Renal pelvis (tissue), 4 donors: ENCODE results near the gene GLP2R. TPM values are rescaled to one million over a fixed set of nuclear protein-coding genes. Genes with fewer than 3 reads are reported as not detected.

Source experiments
- DNase-seq: peaks from one replicate; pipeline ENCODE4 v3.0.0-alpha.2; 2013
- polyA plus RNA-seq, 3 donors: library from polyadenylated mRNA; unstranded; fragments of 120-200 nt; gene quantifications; one replicate each; pipeline ENCODE4 v1.2.1, GENCODE V29; 2013; ENCODE audit not compliant: insufficient read length in 3 of 3

Gene GLP2R
- polyA plus RNA-seq, 3 donors: not detected

DNA sequence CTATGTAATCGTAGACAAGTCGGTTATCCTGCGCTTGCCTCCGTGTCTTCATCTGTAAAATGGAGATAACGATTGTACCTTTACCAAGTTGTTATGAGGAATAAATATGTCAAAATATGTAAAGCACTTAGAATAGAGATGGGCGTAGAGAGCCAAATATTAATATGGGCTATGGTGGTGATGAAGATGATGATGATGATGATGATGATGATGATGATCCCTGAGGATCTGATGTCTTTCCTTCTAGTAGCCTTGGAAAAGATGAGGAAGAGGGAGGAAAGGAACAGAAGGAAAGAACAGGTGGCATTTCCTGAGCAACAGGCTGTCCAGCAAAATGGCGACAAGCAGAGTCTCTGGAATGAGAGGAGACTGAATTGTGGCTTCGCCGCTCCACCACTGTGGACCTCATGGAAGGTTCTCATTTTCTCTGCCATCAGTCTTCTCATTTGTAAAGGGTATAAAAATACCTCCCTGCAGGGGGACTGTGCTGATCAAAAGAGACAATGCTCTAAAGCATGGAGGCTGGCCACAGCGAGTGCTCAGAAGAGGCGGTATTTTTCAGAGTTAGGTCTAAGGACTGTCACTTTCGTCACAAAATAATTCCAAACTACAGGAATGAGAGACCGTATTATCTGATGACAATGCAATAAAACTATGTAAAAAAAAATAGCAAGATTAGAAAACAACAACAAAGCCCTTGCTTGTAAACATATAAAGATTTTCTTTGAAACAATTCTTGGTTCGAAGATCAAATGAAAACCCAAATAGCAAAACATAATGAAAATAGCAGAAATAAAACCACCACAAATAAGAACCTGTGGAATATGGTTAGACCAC, 96.5 kb downstream of the GLP2R start:
- no peak for DNase-seq

GRCh38 chr17:9924735-9925191, 99.0 kb downstream of the GLP2R start:
- DNase-seq: peak; percentile 87

DNA sequence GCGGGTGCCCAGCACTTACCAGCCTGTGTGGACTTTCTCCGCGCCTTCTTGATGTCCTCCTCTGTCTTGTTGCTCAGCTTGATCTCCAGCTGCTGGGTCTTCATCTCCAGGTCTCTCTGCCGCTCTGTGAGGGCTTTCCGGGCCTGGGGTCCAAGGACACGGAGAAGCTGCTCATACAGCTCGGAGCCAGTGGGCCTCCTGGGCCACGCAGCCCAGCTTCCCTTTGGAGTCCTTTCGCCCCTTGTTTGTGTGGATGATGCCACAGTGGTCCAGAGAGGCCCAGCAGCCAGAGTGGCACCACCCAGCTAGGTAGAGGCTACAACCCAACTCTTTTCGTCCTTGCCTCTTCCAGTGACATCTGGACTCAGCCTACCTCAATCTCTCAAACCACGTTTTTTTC, 99.7 kb downstream of the GLP2R start:
- DNase-seq: no peak

GRCh38 chr17:9926150-9926804, 100.6 kb downstream of the GLP2R start:
- no peak for DNase-seq

DNA sequence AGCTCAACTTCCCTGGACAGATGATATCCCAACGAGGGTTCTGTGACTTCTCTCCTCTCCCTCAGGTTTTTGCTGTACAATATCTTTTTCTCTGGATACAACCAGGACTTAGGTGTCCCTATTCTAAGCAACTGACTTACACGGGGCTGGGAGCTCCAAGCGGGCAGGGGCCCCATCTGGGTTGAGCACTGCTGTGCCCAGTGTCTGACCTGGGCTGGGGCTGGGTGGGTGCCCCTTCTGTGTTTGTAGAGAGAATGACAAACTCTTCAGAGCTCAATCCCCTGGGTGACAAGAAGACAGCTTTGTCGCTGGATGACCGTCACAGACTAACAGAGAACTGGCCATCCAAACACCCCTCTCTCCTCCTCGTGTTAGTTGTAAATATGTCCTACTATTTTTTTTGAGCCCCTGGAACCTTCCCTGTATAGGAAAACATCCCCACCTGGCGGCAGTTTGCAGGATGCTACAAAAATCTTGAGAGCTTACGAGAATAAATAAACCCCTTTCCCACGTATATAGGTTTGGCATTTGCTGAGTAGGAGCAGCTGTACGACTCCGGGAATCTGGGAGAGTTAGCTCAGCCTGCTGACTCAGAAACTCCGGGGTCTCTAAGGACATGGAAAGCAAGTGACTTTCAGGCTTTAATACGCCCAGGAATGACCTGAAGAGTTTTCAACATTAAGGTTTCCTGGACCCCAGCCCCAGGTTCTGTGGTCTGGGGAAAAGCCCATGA, 103.0 kb downstream of the GLP2R start:
- DNase-seq: peak; percentile 76

DNA sequence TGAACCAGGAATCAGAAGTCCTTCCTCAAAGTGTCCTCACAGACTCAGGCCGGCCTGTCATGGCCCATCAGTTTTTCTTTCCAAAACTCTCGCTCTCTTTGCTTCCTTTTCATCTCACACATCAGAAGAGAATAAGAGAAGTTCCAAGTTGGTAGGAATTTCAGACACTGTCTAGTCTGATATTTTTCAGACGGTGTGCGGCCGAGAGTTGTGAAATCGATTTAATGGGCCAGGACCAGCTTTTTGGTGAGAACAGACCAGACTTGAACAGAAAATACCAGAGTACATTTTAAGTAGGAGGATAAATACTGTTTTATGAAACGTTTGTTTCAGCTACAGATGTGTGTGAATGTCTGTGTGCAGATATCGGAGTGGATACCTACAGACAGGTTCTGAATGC, 104.1 kb downstream of the GLP2R start:
- DNase-seq: no peak

DNA sequence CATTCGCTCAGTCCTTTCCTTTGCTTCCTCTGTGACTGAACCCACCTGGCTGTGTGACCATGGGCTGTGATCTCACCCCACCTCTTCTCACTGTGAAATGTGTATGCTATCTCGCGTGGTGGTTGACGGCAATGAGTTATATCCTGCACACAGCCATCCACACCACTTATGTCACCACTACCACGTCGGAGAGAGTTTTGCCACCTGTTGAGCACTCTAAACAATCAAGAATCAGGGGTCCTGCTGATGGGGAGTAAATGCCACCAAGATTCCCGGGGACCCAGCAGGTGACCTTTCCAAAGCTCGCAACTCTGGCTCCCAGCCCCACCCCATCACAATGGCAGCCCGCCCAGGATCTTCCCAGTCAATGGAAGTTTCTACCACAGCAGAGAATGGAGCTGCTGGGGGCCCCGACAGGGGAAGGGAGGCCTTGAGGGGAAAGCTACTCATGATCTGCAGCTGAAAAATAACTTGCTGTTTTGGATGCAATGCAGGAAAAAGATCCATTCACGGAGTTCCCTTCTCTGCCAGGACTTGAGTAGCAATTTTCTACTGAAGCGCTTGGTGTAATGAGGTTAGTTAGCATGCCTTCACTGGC, 105.5 kb downstream of the GLP2R start:
- DNase-seq: no peak

DNA sequence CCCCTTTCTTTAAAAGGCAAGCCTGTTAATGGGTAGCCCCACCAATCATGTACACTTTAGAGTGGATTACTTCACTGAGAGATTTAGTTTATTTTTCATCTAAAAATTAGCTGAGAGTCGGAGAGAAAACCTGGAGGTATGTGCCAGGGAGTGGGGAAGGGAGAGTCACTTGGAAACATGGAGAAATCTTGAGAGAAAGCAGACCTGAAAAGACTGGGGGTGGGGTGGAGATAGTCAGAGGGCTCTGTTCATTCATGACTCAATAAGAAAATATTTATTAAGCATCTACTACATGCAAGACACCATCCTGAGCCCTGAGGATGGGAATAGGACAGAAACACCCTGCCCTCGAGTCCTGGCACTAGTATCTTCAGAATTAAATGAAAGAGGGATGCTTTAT, 106.8 kb downstream of the GLP2R start:
- DNase-seq: no peak

DNA sequence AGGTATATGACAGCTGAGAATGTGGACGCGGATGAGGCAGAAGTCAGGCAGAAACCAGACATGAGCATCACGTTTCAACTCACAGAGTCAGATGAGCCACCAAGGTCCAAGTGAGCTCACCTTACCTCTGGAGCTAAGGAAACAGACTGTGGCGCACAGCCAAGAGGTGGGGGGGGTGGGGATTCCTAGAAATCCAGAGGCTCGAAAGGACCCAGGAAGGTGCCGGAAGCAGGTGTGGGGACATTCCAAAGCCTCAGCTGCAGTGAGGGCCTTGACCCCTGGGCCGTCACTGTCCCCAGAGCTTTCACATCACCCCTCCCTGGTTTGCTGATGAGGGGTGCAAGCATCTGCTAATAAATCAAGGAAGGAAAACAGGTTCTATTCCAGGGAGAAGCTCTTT, 108.6 kb downstream of the GLP2R start:
- DNase-seq: no peak

- no peak for DNase-seq
These were observed 109.7 kb downstream of the GLP2R start for GRCh38 chr17:9935408-9935807.

DNA sequence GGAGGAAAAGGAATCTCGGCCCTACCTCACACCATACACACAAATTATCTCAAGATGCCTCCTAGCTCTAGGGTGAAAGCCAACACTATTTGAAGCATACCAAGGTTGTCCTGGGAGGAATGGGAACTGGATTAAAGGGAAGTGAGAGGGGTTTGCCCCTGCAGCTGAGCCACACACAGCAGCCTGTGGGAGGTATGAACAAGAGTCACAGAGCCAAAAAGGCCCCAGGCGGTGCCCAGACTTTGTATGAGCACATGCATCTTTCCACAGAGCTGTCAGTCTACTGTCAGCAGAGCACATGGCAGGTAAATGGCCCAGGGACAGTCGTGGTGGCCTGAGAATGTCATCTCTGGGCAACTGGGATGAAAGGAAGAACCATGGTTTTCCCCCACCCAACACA, 110.4 kb downstream of the GLP2R start:
- DNase-seq: no peak

- no peak for DNase-seq
These were observed 111.6 kb downstream of the GLP2R start for GRCh38 chr17:9937241-9937761.

DNA sequence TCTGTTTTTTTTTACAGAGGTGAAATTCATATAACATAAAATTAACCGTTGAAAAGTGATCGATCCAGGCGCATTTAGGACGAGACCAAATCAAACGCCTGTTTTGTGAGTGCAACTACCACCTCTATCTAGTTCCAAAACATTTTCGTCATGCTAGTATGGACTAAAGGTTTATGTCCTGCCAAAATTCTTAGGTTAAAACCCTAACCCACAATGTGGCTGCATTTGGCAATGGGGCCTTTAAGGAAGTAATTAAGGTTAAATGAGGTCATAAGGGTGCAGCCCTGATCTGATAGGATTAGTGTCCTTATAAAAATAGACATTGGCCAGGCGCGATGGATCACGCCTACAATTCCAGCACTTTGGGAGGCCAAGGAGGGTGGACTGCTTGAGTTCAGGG, 112.2 kb downstream of the GLP2R start:
- DNase-seq: no peak

- DNase-seq: no peak
These were observed 113.0 kb downstream of the GLP2R start for GRCh38 chr17:9938764-9939163.

GRCh38 chr17:9940841-9941240, 115.1 kb downstream of the GLP2R start:
- no peak for DNase-seq

GRCh38 chr17:9941305-9941704, 115.6 kb downstream of the GLP2R start:
- DNase-seq: no peak

Other genes starting within 250 kb of the GLP2R start
- gene CFAP52, start 249.3 kb upstream of the GLP2R start, polyA plus RNA-seq: 1 to 10 TPM; 2.7 to 5.3 (median 4.1) TPM
- gene USP43, start 180.4 kb upstream of the GLP2R start, polyA plus RNA-seq: 10 to 100 TPM in 1 of 3 donors, 1 to 10 TPM in 2; 6.7 to 10.1 (median 8.9) TPM
- gene DHRS7C, start 34.3 kb upstream of the GLP2R start, polyA plus RNA-seq: not detected
- gene GSG1L2, start 3.8 kb upstream of the GLP2R start, polyA plus RNA-seq: not detected
- under 1 TPM in 2 of 3 donors, not detected in 1; 0.21 to 0.47 TPM for gene RCVRN, start 79.3 kb downstream of the GLP2R start, polyA plus RNA-seq